Ramos (cell line): Measurements from ENCODE around the gene FAM163B.

Experiments used
- in situ Hi-C: fragments of 300-500 bp; cut with MboI; formaldehyde crosslinking; loops from one replicate; pipeline ENCODE4 v1.14.3; 2022; ENCODE audit warnings: low sequenced_read_pairs; ENCODE audit not compliant: unreplicated experiment

The FAM163B gene

GRCh38 chr9:133536536-133536935 is 72.7 kb downstream of the FAM163B start:
- in situ Hi-C loops, result loop anchor here (5.0 to 10.0 kb wide), 2 partner anchors 181 to 468 kb away; no protein-coding TSS in a partner anchor

GRCh38 chr9:133536080-133536479 is 73.1 kb downstream of the FAM163B start:
- in situ Hi-C loops, result loop anchor here (5.0 to 10.0 kb wide), 2 partner anchors 181 to 469 kb away; no protein-coding TSS in a partner anchor

- in situ Hi-C loops, result loop anchor here (5.0 to 10.0 kb wide), 2 partner anchors 182 to 469 kb away; no protein-coding TSS in a partner anchor
Measured at GRCh38 chr9:133535306-133535877, 73.8 kb downstream of the FAM163B start.

GRCh38 chr9:133534346-133535291 is 74.6 kb downstream of the FAM163B start, which contains the start of gene ADAMTSL2:
Gene ADAMTSL2, plus strand, starts transcription at chr9:133534704. Its CDS starts 2,009 bp downstream, at chr9:133536713.
- in situ Hi-C loops, result loop anchor here (5.0 to 10.0 kb wide), 2 partner anchors 183 to 470 kb away; no protein-coding TSS in a partner anchor

GRCh38 chr9:133533857-133534256 is 75.3 kb downstream of the FAM163B start:
- in situ Hi-C loops, result loop anchor here (10.0 kb wide), 1 partner anchor 471 kb away; no protein-coding TSS in a partner anchor

- in situ Hi-C loops, result loop anchor here (10.0 kb wide), 1 partner anchor 472 kb away; no protein-coding TSS in a partner anchor
Measured at GRCh38 chr9:133532937-133533668, 76.1 kb downstream of the FAM163B start.

- in situ Hi-C loops, result loop anchor here (10.0 kb wide), 1 partner anchor 474 kb away; no protein-coding TSS in a partner anchor
Measured at GRCh38 chr9:133531293-133531692, 77.9 kb downstream of the FAM163B start.

- in situ Hi-C loops, result loop anchor here (10.0 kb wide), 1 partner anchor 475 kb away; no protein-coding TSS in a partner anchor
Measured at GRCh38 chr9:133529874-133530273, 79.3 kb downstream of the FAM163B start.

- in situ Hi-C loops, result no loop called here
Measured at GRCh38 chr9:133529457-133529856, 79.7 kb downstream of the FAM163B start.

GRCh38 chr9:133528876-133529241 is 80.3 kb downstream of the FAM163B start:
- in situ Hi-C loops, result no loop called here

- in situ Hi-C loops, result no loop called here
Measured at GRCh38 chr9:133528001-133528875, 81.0 kb downstream of the FAM163B start.

- in situ Hi-C loops, result no loop called here
Measured at GRCh38 chr9:133527444-133527920, 81.7 kb downstream of the FAM163B start.
